22Rv1 (cell line): ENCODE data around the gene FBN1.

Experiments used
- CTCF ChIP-seq: fragments of 450-650 bp; IDR thresholded peaks from 2 replicates; pipeline ENCODE4 v1.5.1; 2017; ENCODE audit warnings: mild to moderate bottlenecking
- ZFX ChIP-seq: fragments of 450-650 bp; IDR thresholded peaks from 2 replicates; pipeline ENCODE4 v1.6.1; 2017; ENCODE audit warnings: antibody characterized with exemption, borderline replicate concordance

GRCh38 chr15:48406266-48406891, 239.1 kb downstream of the FBN1 start:
- TF ChIP-seq CTCF = no peak
- no peak for TF ChIP-seq ZFX
